GM12878 (cell line): Measurements from ENCODE around the gene DAPK2. TPM values are rescaled to one million over a fixed set of nuclear protein-coding genes. Genes with fewer than 3 reads are reported as not detected.
A peak's percentile ranks its signal among the peaks of the same experiment; 100 is the strongest.

Experiments
- ATF2 ChIP-seq: IDR thresholded peaks from 2 replicates; pipeline ENCODE4 v1.6.1; 2012; ENCODE audit warnings: low read length, inconsistent platforms
- BACH1 ChIP-seq: fragments of 450-650 bp; IDR thresholded peaks from 2 replicates; pipeline ENCODE4 v1.6.1; 2017; ENCODE audit warnings: mild to moderate bottlenecking, borderline replicate concordance
- BCL11A ChIP-seq: IDR thresholded peaks from 2 replicates; pipeline ENCODE4 v1.6.1; 2011; ENCODE audit warnings: low read depth, low read length
- BHLHE40 ChIP-seq, 2 experiments: fragments of 450-650 bp in 1 of 2; IDR thresholded peaks; 2 replicates each; pipeline ENCODE4 v1.6.1; 2011 to 2017; ENCODE audit warnings: low read depth in 2 of 2, borderline replicate concordance in 1 of 2, improper control_type of control experiment in 1 of 2, low read length in 1 of 2, mild to moderate bottlenecking in 1 of 2
- CBX5 ChIP-seq: sonication (generic); IDR thresholded peaks from 2 replicates; pipeline ENCODE4 v1.6.1; 2016; ENCODE audit warnings: low read depth, moderate library complexity, mild to moderate bottlenecking, inconsistent platforms
- CHD2 ChIP-seq: IDR thresholded peaks from 2 replicates; pipeline ENCODE4 v1.6.1; 2011; ENCODE audit warnings: low read depth, low read length, improper control_type of control experiment, borderline replicate concordance
- CHD4 ChIP-seq: fragments of 200-600 bp; sonication (generic); IDR thresholded peaks from 2 replicates; pipeline ENCODE4 v1.6.1; 2016; ENCODE audit warnings: mild to moderate bottlenecking
- CREM ChIP-seq: IDR thresholded peaks from 2 replicates; pipeline ENCODE4 v1.6.1; 2014; ENCODE audit warnings: antibody characterized with exemption, low read depth
- EED ChIP-seq: sonication (generic); IDR thresholded peaks from 2 replicates; pipeline ENCODE4 v1.6.1; 2016; ENCODE audit warnings: antibody characterized with exemption, low read depth
- ETV6 ChIP-seq, 2 experiments: fragments of 450-650 bp in 1 of 2; IDR thresholded peaks in 1 of 2; conservative IDR thresholded peaks in 1 of 2; 2 replicates each; pipeline ENCODE4 v1.6.1; 2014; ENCODE audit warnings: antibody characterized with exemption in 1 of 2, borderline replicate concordance in 1 of 2, low read depth in 1 of 2, mild to moderate bottlenecking in 1 of 2, moderate library complexity in 1 of 2
- FOXM1 ChIP-seq: IDR thresholded peaks from 2 replicates; pipeline ENCODE4 v1.6.1; 2012; ENCODE audit warnings: low read depth, mild to moderate bottlenecking, inconsistent platforms, low read length, moderate library complexity
- GABPA ChIP-seq: IDR thresholded peaks from 2 replicates; pipeline ENCODE4 v1.6.1; 2014; ENCODE audit warnings: antibody characterized with exemption, low read depth, mild to moderate bottlenecking, inconsistent platforms
- IKZF2 ChIP-seq, 2 experiments: fragments of 450-650 bp; IDR thresholded peaks; 2 replicates each; pipeline ENCODE4 v1.6.1; 2017; ENCODE audit warnings: mild to moderate bottlenecking in 2 of 2, moderate library complexity in 2 of 2
- KAT2A ChIP-seq: conservative IDR thresholded peaks from 2 replicates; pipeline ENCODE4 v1.6.1; 2011; ENCODE audit warnings: low read depth, low read length; ENCODE audit not compliant: control insufficient read depth
- MEF2A ChIP-seq: IDR thresholded peaks from 2 replicates; pipeline ENCODE4 v1.6.1; 2011; ENCODE audit warnings: low read depth, mild to moderate bottlenecking, low read length, moderate library complexity; ENCODE audit not compliant: insufficient read depth
- MEF2B ChIP-seq: fragments of 450-650 bp; IDR thresholded peaks from 2 replicates; pipeline ENCODE4 v1.6.1; 2018; ENCODE audit warnings: mild to moderate bottlenecking, moderate library complexity; ENCODE audit not compliant: partially characterized antibody, poor library complexity, severe bottlenecking
- NFIC ChIP-seq: IDR thresholded peaks from 2 replicates; pipeline ENCODE4 v1.6.1; 2012; ENCODE audit warnings: low read depth, mild to moderate bottlenecking, inconsistent platforms, low read length, moderate library complexity
- NFYB ChIP-seq: IDR thresholded peaks from 2 replicates; pipeline ENCODE4 v1.6.1; 2011; ENCODE audit warnings: low read depth, mild to moderate bottlenecking, low read length, improper control_type of control experiment, moderate library complexity; ENCODE audit not compliant: insufficient read depth
- NR2F1 ChIP-seq: fragments of 450-650 bp; conservative IDR thresholded peaks from 2 replicates; pipeline ENCODE4 v1.6.1; 2017; ENCODE audit warnings: mild to moderate bottlenecking
- PAX8 ChIP-seq: fragments of 450-650 bp; IDR thresholded peaks from 2 replicates; pipeline ENCODE4 v1.6.1; 2017; ENCODE audit warnings: mild to moderate bottlenecking, moderate library complexity
- RUNX3 ChIP-seq: IDR thresholded peaks from 2 replicates; pipeline ENCODE4 v1.6.1; 2012; ENCODE audit warnings: low read length, inconsistent platforms
- SIX5 ChIP-seq: IDR thresholded peaks from 2 replicates; pipeline ENCODE4 v1.6.1; 2011; ENCODE audit warnings: mild to moderate bottlenecking, low read depth, low read length, moderate library complexity; ENCODE audit not compliant: severe bottlenecking
- SMAD1 ChIP-seq: fragments of 450-650 bp; IDR thresholded peaks from 2 replicates; pipeline ENCODE4 v1.6.1; 2018; ENCODE audit warnings: mild to moderate bottlenecking, low read depth; ENCODE audit not compliant: partially characterized antibody
- SPI1 ChIP-seq: IDR thresholded peaks from 2 replicates; pipeline ENCODE4 v1.6.1; 2011; ENCODE audit warnings: low read depth, mild to moderate bottlenecking, low read length, moderate library complexity, borderline replicate concordance; ENCODE audit not compliant: insufficient read depth
- SRF ChIP-seq, 2 experiments: IDR thresholded peaks; 2 replicates each; pipeline ENCODE4 v1.6.1; 2011; ENCODE audit warnings: low read depth in 2 of 2, low read length in 2 of 2, mild to moderate bottlenecking in 1 of 2, moderate library complexity in 1 of 2
- STAT1 ChIP-seq: fragments of 450-650 bp; conservative IDR thresholded peaks from 2 replicates; pipeline ENCODE4 v1.6.1; 2014; ENCODE audit warnings: antibody characterized with exemption, mild to moderate bottlenecking
- TCF12 ChIP-seq: IDR thresholded peaks from 2 replicates; pipeline ENCODE4 v1.6.1; 2011; ENCODE audit warnings: low read depth, mild to moderate bottlenecking, low read length
- ZSCAN29 ChIP-seq: fragments of 450-650 bp; IDR thresholded peaks from 2 replicates; pipeline ENCODE4 v1.6.1; 2017; ENCODE audit warnings: mild to moderate bottlenecking, moderate library complexity
- polyA plus RNA-seq, 11 experiments: library from polyadenylated mRNA; depleted of rRNA in 4 of 11; unstranded in 6 of 11; stranded (reverse) in 5 of 11; fragments of >200 nt; fragmentation: Nextera tagmentation in 4 of 11; fragmentation: Illumina TruSeq in 1 of 11; extraction: Ambion mirVana in 4 of 11; extraction: Trizol in 1 of 11; gene quantifications; 1 replicate in 1 of 11; 2 replicates in 10 of 11; pipeline versions ENCODE4 v1.2.1 to v1.2.3, GENCODE V29; 2011 to 2016; ENCODE audit warnings: inconsistent platforms in 2 of 11, missing spikeins in 2 of 11, low read depth in 1 of 11
- total RNA-seq, 4 experiments: library from RNA; depleted of rRNA in 3 of 4; stranded (reverse); fragments of >200 nt in 3 of 4; fragmentation: Illumina TruSeq in 1 of 4; extraction: Trizol in 1 of 4; gene quantifications; 2 replicates each; pipeline versions ENCODE4 v1.2.1 to v1.2.3, GENCODE V29; 2013 to 2021
- TF ChIP-seq, protein P1 (sequence below): IDR thresholded peaks from 2 replicates; pipeline ENCODE4 v1.6.1; 2012; ENCODE audit warnings: low read depth, low read length, improper control_type of control experiment

DAPK2 gene
- total and polyA plus RNA-seq, 10 of the 15 experiments (the other 5 are each of a cell fraction or from before 2014, with no cell fraction given), result 0.69 to 8.4 (median 4.1) TPM

DNA sequence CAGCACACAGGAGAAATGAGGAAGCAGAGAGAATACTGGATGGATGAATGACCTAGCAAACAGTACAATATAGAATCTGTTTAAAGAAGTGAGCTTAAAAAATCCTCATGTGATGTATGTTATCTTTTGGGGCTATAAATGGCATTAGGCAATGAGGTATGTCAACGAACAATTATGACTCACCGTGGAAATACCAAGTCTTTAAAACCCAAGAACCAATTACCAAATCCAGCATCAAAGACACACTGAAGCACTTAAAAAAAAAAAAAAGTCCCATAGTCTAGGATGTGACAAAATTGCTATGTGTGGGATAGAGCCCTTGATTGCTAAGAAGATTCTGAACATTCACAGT lies 176.3 kb downstream of the DAPK2 start (continued):
- TF ChIP-seq ATF2, result peak; percentile 86
- TF ChIP-seq, protein P1, sequence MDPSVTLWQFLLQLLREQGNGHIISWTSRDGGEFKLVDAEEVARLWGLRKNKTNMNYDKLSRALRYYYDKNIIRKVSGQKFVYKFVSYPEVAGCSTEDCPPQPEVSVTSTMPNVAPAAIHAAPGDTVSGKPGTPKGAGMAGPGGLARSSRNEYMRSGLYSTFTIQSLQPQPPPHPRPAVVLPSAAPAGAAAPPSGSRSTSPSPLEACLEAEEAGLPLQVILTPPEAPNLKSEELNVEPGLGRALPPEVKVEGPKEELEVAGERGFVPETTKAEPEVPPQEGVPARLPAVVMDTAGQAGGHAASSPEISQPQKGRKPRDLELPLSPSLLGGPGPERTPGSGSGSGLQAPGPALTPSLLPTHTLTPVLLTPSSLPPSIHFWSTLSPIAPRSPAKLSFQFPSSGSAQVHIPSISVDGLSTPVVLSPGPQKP, result no peak
- no peak for TF ChIP-seq CHD4
- no peak for TF ChIP-seq TCF12
- peak; percentile 70; the same call in 1 of the 2 replicates for TF ChIP-seq FOXM1
- peak in 1 of 2 experiments; percentile 46; a peak in 1 of 4 replicates for TF ChIP-seq IKZF2 (IDR thresholded peaks at IDR 0.05)
- TF ChIP-seq CREM, result peak; percentile 51; the same call in 1 of the 2 replicates
- TF ChIP-seq BCL11A, result peak; percentile 57; the same call in 1 of the 2 replicates
- peak; percentile 27; the same call in 1 of the 2 replicates for TF ChIP-seq NFYB
- no peak for TF ChIP-seq BACH1
- TF ChIP-seq EED, result no peak; the same call in 1 of the 2 replicates
- no peak for TF ChIP-seq ZSCAN29
- peak; percentile 92 for TF ChIP-seq MEF2A
- TF ChIP-seq STAT1, result no peak
- TF ChIP-seq ETV6 (conservative IDR thresholded peaks at IDR 0.05 in 1 of 2, IDR thresholded peaks at IDR 0.05 in 1 of 2; ENCODE audit: borderline replicate concordance in 1 of 2, low read depth in 1 of 2), result 0 out of 4 replicates have a peak, but pooled peaks of 1 of the 2 experiments have one; percentile 38
- no peak for TF ChIP-seq CHD2
- TF ChIP-seq CBX5, result no peak
- no peak for TF ChIP-seq KAT2A
- TF ChIP-seq NR2F1, result no peak
- TF ChIP-seq PAX8, result no peak
- TF ChIP-seq GABPA, result no peak
- peak; percentile 22 to 38; a peak in 1 of 4 replicates for TF ChIP-seq BHLHE40 (IDR thresholded peaks at IDR 0.05; ENCODE audit: borderline replicate concordance in 1 of 2, low read depth in 2 of 2, low read length in 1 of 2)
- TF ChIP-seq SMAD1, result no peak
- 0 out of 2 replicates have a peak, but pooled peaks have one; percentile 34 for TF ChIP-seq SPI1
- peak; percentile 71; the same call in 1 of the 2 replicates for TF ChIP-seq RUNX3
- peak; percentile 77 for TF ChIP-seq MEF2B
- peak; percentile 78 for TF ChIP-seq NFIC
- peak in 1 of 2 experiments; percentile 55; a peak in 1 of 4 replicates for TF ChIP-seq SRF (IDR thresholded peaks at IDR 0.05; ENCODE audit: low read depth in 2 of 2, low read length in 2 of 2)
- no peak for TF ChIP-seq SIX5
